Gastrocnemius medialis (tissue), 4 donors: ENCODE data around the gene ZFP1. TPM values are rescaled to one million over a fixed set of nuclear protein-coding genes. Genes with fewer than 3 reads are reported as not detected.

Experiments used
- ATAC-seq, 2 donors: fragments of 150-250 bp; one replicate each; pipeline ENCODE4 v1.9.1; 2016
- DNase-seq, 2 donors: peaks; one replicate each; pipeline ENCODE4 v3.0.0-alpha.2; 2019
- H3K27ac ChIP-seq, 4 donors: fragments of 200-600 bp; sonication (generic); 1 replicate in 1 of 4; 2 replicates in 3 of 4; pipeline ENCODE4 v1.5.1; 2016 to 2018; ENCODE audit warnings: mild to moderate bottlenecking in 2 of 4, moderate library complexity in 1 of 4
- H3K27me3 ChIP-seq, 3 donors: fragments of 200-600 bp; sonication (generic) in 2 of 3; 1 replicate in 1 of 3; 2 replicates in 2 of 3; pipeline versions ENCODE4 v1.5.1 to v1.6.0; 2016 to 2019; ENCODE audit warnings: mild to moderate bottlenecking in 1 of 3, moderate library complexity in 1 of 3
- H3K36me3 ChIP-seq, 2 donors: fragments of 200-600 bp; sonication (generic) in 1 of 2; one replicate each; pipeline ENCODE4 v1.5.1; 2017 to 2018
- H3K4me1 ChIP-seq, 2 donors: fragments of 200-600 bp; sonication (generic) in 1 of 2; one replicate each; pipeline ENCODE4 v1.5.1; 2016 to 2017; ENCODE audit warnings: mild to moderate bottlenecking in 2 of 2
- H3K4me3 ChIP-seq, 4 donors: fragments of 200-600 bp; sonication (generic) in 3 of 4; 1 replicate in 1 of 4; 2 replicates in 3 of 4; pipeline ENCODE4 v1.5.1; 2016 to 2019; ENCODE audit warnings: mild to moderate bottlenecking in 2 of 4
- H3K9me3 ChIP-seq, 3 donors: fragments of 200-600 bp; sonication (generic) in 2 of 3; 1 replicate in 1 of 3; 2 replicates in 2 of 3; pipeline ENCODE4 v1.5.1; 2016 to 2019
- POLR2A ChIP-seq, 2 donors: fragments of 450-650 bp; IDR thresholded peaks; one replicate each; pipeline ENCODE4 v1.6.1; 2017; ENCODE audit warnings: antibody characterized with exemption in 2 of 2, mild to moderate bottlenecking in 2 of 2, moderate library complexity in 2 of 2
- in situ Hi-C, 4 donors: fragments of 200-750 bp; cut with MboI; loops; one replicate each; pipeline versions ENCODE4 v1.15.0 to v1.8.0; 2017; ENCODE audit warnings: low sequenced_read_pairs in 4 of 4
- intact Hi-C: fragments of 100-400 bp; cut with DNase I; formaldehyde crosslinking; loops from one replicate; pipeline ENCODE4 v1.15.1; 2023; ENCODE audit warnings: low total_unique reads
- total RNA-seq, 4 donors: library from RNA; depleted of rRNA; stranded (reverse); fragments of >200 nt; gene quantifications; one replicate each; pipeline versions ENCODE4 v1.1.0 to v1.2.3, GENCODE V29; 2016
- TF ChIP-seq, protein P1 (sequence below), 5 experiments: fragments of 450-650 bp in 3 of 5; fragments of 200-600 bp in 2 of 5; sonication (generic) in 2 of 5; IDR thresholded peaks in 4 of 5; conservative IDR thresholded peaks in 1 of 5; 1 replicate in 4 of 5; 2 replicates in 1 of 5; pipeline ENCODE4 v1.5.1; 2016 to 2019; ENCODE audit warnings: antibody characterized with exemption in 5 of 5, mild to moderate bottlenecking in 3 of 5, moderate library complexity in 3 of 5

The ZFP1 gene
- total RNA-seq, 4 donors from 2014 or later, result 4.1 to 11.0 (median 6.5) TPM

DNA sequence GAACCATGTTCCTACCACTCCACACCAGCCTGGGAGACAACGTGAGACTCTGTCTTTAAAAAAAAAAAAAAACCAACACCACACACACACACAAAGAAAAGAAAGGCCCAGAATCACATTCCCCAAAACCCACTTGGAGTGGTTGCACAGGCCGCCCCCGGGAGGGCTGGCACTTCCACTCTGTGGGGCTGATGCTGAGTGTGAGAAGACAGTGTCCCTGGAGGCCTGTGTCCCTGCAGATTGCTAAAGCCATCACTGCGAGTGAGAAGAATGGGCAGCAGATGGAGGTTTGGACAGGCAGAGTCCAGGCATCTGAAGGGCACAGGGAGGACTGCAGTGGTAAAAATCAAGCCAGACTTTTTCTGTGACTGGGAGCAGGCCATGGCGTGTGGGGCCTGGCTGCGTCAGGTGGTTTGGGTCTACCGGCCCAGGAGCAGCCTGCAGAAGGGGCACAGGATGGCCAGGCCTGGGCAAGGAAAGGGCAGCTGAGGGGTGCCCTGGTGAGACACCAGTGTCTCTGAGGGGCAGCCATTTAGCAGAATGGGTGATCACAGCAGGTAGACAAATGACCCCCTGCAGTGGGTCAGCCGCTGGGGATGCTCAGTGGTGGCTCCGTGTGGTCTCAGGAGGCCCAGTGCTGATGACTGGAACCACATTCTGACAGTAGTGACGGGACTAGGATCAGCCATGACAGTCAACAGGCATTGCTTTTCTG lies 45.6 kb downstream of the ZFP1 start:
- H3K27ac ChIP-seq, result no peak overlapping the region
- no peak for ATAC-seq
- no peak overlapping the region for H3K4me3 ChIP-seq
- in situ Hi-C loops (loop anchor here in 1 of 4 donors (10.0 to 25.0 kb wide), 2 partner anchors 211 to 568 kb away; no protein-coding TSS in a partner anchor), intact Hi-C loops (no loop called here)
- H3K9me3 ChIP-seq, result no peaks in the 10 kb centered on the region
- DNase-seq, result no peak
- TF ChIP-seq, protein P1, sequence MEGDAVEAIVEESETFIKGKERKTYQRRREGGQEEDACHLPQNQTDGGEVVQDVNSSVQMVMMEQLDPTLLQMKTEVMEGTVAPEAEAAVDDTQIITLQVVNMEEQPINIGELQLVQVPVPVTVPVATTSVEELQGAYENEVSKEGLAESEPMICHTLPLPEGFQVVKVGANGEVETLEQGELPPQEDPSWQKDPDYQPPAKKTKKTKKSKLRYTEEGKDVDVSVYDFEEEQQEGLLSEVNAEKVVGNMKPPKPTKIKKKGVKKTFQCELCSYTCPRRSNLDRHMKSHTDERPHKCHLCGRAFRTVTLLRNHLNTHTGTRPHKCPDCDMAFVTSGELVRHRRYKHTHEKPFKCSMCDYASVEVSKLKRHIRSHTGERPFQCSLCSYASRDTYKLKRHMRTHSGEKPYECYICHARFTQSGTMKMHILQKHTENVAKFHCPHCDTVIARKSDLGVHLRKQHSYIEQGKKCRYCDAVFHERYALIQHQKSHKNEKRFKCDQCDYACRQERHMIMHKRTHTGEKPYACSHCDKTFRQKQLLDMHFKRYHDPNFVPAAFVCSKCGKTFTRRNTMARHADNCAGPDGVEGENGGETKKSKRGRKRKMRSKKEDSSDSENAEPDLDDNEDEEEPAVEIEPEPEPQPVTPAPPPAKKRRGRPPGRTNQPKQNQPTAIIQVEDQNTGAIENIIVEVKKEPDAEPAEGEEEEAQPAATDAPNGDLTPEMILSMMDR (IDR thresholded peaks at IDR 0.05 in 4 of 5, conservative IDR thresholded peaks at IDR 0.05 in 1 of 5), result no peak
- TF ChIP-seq POLR2A (IDR thresholded peaks at IDR 0.05), result no peak
- H3K27me3 ChIP-seq, result peaks cover 0 to 10% (median 7%) of the 10 kb centered on the region in 3 donors
- no peaks in the 10 kb centered on the region for H3K36me3 ChIP-seq
- H3K4me1 ChIP-seq, result no peaks in the 10 kb centered on the region

DNA sequence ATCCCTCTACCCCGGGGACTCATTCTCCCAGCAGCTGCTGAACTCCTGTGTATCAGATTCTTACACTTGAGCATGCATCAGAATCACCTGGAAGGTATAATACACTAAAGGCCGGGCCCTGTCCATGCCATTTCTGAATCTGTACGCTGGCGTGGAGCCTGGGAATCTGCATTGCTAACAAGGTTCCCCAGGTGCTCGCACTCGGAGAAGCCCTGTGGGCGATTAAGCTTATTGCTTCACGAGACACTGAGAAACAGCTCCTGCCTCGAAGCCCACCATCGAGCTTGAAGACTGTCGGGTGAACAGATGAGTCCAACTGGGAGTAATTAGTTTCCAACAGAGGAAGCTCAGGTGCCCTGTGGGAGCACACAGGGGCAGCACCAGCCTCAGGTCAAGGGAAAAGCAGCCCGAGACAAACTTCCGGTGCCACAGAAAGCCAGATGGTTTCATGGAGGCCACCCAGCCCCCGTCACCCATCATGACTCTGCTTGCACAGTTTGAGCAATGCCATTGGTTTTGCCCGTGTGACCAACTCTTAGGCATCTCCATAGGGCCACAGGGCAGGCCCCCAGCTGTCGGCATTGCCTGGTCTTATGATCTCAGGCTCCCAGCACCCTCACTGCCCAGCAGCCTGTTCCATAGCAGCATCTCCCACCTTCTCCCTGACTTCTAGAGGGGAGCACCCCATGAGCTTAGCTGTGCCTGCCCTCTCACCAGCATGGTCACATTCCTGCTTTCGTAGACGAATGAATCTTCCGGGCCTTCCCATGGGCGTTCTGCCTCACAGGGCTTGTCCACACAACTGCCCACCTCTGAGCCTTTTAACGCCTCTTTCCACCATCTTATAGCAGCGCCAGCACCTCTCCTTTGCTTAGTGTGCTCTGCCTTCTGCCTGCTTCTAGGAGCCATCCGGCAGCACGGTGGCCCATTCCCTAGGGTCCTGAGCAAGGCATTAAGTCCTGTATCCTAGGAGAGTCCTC lies 47.8 kb downstream of the ZFP1 start:
- intact Hi-C loops, result loop anchor here (5.0 kb wide), 1 partner anchor 266 kb away; the partner anchor contains the start of gene TMEM170A
- no peak for DNase-seq
- ATAC-seq, result no peak
- Histone ChIP-seq H3K9me3 (no peaks in the 10 kb centered on the region), H3K4me1 (no peaks in the 10 kb centered on the region), H3K27me3 (peaks cover 0 to 10% (median 7%) of the 10 kb centered on the region in 3 donors), H3K36me3 (no peaks in the 10 kb centered on the region), H3K27ac (no peak overlapping the region), H3K4me3 (no peak overlapping the region)
- in situ Hi-C loops, result loop anchor here in 3 of 4 donors (5.0 to 25.0 kb wide), 4 partner anchors 186 to 566 kb away; no protein-coding TSS in a partner anchor
- TF ChIP-seq, protein P1 (IDR thresholded peaks at IDR 0.05 in 4 of 5, conservative IDR thresholded peaks at IDR 0.05 in 1 of 5), result no peak
- TF ChIP-seq POLR2A (IDR thresholded peaks at IDR 0.05), result no peak

DNA sequence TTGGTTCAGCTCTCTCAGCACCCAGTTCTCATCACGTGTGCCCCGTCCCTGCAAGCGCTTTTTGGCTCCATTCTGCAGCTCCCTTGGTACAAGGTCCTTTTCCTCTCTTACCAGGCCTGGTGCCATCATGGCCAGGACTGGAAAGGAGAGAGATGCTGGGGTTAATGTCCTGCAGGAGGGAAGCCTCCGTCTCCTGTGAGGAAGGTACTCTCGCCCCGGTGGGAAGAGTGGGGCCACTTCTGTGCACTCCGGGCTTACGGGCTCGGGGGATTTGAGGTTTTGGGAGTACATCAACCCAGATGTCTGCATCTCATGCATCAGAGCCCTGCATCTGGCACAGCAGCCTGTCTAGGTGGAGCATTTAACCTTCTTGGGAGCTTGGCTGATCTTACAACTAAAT lies 48.5 kb downstream of the ZFP1 start:
- ATAC-seq (no peak), DNase-seq (no peak)
- Histone ChIP-seq H3K4me3 (no peak overlapping the region), H3K4me1 (no peaks in the 10 kb centered on the region), H3K27me3 (peaks cover 0 to 10% (median 7%) of the 10 kb centered on the region in 3 donors), H3K27ac (no peak overlapping the region), H3K9me3 (no peaks in the 10 kb centered on the region), H3K36me3 (no peaks in the 10 kb centered on the region)
- intact Hi-C loops (loop anchor here (5.0 kb wide), 1 partner anchor 265 kb away; the partner anchor contains the start of gene TMEM170A), in situ Hi-C loops (loop anchor here in 3 of 4 donors (5.0 to 25.0 kb wide), 4 partner anchors 185 to 565 kb away; no protein-coding TSS in a partner anchor)
- TF ChIP-seq POLR2A (IDR thresholded peaks at IDR 0.05), result no peak
- TF ChIP-seq, protein P1 (IDR thresholded peaks at IDR 0.05 in 4 of 5, conservative IDR thresholded peaks at IDR 0.05 in 1 of 5), result no peak

DNA sequence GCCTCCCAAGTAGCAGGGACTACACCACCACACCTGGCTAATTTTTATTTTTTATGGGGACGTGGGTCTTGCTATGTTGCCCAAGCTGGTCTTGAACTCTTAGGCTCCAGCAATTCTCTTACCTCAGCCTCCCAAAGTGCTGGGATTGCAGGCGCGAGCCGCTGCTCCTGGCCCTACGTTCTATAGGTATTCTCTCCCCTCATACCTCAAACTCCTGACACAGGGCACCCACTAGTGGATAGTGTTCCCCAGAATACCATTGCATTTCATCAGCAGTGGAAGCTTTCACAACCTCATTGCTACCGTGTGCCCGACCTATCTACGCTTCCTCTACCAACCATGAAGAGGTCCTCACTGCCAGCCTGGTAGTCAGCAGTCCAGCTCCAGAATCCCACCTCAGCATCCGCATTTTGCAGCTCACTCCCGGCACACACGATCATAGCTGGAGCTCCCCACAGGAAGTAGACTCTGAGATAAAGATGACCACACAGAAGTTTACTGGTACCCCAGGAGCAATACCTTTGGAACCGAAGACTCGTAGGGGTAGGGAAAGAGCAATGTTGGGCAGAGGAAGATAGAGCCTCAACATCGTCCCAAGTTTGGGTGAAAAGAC lies 49.3 kb downstream of the ZFP1 start:
- in situ Hi-C loops, result loop anchor here in 3 of 4 donors (5.0 to 25.0 kb wide), 4 partner anchors 185 to 565 kb away; no protein-coding TSS in a partner anchor
- Histone ChIP-seq H3K27ac (no peak overlapping the region), H3K4me3 (no peak overlapping the region), H3K4me1 (no peaks in the 10 kb centered on the region), H3K9me3 (no peaks in the 10 kb centered on the region), H3K36me3 (no peaks in the 10 kb centered on the region), H3K27me3 (peaks cover 0 to 10% (median 7%) of the 10 kb centered on the region in 3 donors)
- TF ChIP-seq POLR2A (IDR thresholded peaks at IDR 0.05), result no peak
- TF ChIP-seq, protein P1 (IDR thresholded peaks at IDR 0.05 in 4 of 5, conservative IDR thresholded peaks at IDR 0.05 in 1 of 5), result no peak
- no peak for DNase-seq
- intact Hi-C loops, result loop anchor here (5.0 kb wide), 1 partner anchor 265 kb away; the partner anchor contains the start of gene TMEM170A
- no peak for ATAC-seq
